CD4-positive, alpha-beta T cell (primary cell): ENCODE measurements around the gene MYO3B. TPM values are rescaled to one million over a fixed set of nuclear protein-coding genes. Genes with fewer than 3 reads are reported as not detected.

ENCODE experiments used
- ATAC-seq: fragments of 200-7000 bp; cut with Tn5 transposase; one replicate; pipeline ENCODE4 v1.10.0; 2022; ENCODE audit warnings: mild to moderate bottlenecking; ENCODE audit not compliant: poor library complexity
- CTCF ChIA-PET: fragments of 350-600 bp; sonication (Branson Sonifier 250); formaldehyde crosslinking; loops from one replicate; lab custom pipeline; 2021; ENCODE audit warnings: antibody characterized with exemption, inconsistent platforms; lab: Charles Lee
- POLR2A ChIA-PET: fragments of 350-600 bp; sonication (Branson Sonifier 250); formaldehyde crosslinking; loops from one replicate; lab custom pipeline; 2021; ENCODE audit warnings: antibody characterized with exemption, inconsistent platforms; lab: Charles Lee
- DNase-seq, 14 experiments: peaks; one replicate each; pipeline ENCODE4 v3.0.0-alpha.2; 2013 to 2020; ENCODE audit warnings: mixed read lengths in 2 of 14
- H3K27ac ChIP-seq, 2 donors: one replicate each; pipeline versions ENCODE4 v1.5.1 to v1.7.0; 2013; ENCODE audit warnings: low read length in 2 of 2, low read depth in 1 of 2, mild to moderate bottlenecking in 1 of 2
- H3K27me3 ChIP-seq, 2 experiments: 1 replicate in 1 of 2; 2 replicates in 1 of 2; pipeline versions ENCODE4 v1.6.1 to v1.7.0; 2013; ENCODE audit warnings: low read length in 2 of 2, control low read depth in 1 of 2, mild to moderate bottlenecking in 1 of 2, moderate library complexity in 1 of 2; ENCODE audit not compliant: insufficient read depth in 2 of 2, control insufficient read depth in 1 of 2
- H3K36me3 ChIP-seq: one replicate; pipeline ENCODE4 v1.6.1; 2013; ENCODE audit warnings: low read length, control low read depth; ENCODE audit not compliant: insufficient read depth
- H3K4me1 ChIP-seq: one replicate; pipeline ENCODE4 v1.6.1; 2013; ENCODE audit warnings: low read length, control low read depth; ENCODE audit not compliant: insufficient read depth
- H3K4me3 ChIP-seq: one replicate; pipeline ENCODE4 v1.5.1; 2013; ENCODE audit warnings: mild to moderate bottlenecking, low read length, moderate library complexity
- H3K9me3 ChIP-seq, 2 experiments: 1 replicate in 1 of 2; 2 replicates in 1 of 2; pipeline versions ENCODE4 v1.6.1 to v1.7.0; 2013; ENCODE audit warnings: low read length in 2 of 2, mild to moderate bottlenecking in 2 of 2, control low read depth in 1 of 2, moderate library complexity in 1 of 2; ENCODE audit not compliant: control insufficient read depth in 1 of 2, insufficient read depth in 1 of 2
- H3K27ac Mint-ChIP-seq: one replicate; pipeline ENCODE4 v1.8.0; 2020; ENCODE audit warnings: mixed read lengths
- H3K27me3 Mint-ChIP-seq: one replicate; pipeline ENCODE4 v1.8.0; 2021; ENCODE audit warnings: mixed read lengths
- H3K36me3 Mint-ChIP-seq: one replicate; pipeline ENCODE4 v1.8.0; 2021; ENCODE audit warnings: low read depth, mixed read lengths
- H3K4me1 Mint-ChIP-seq: one replicate; pipeline ENCODE4 v1.8.0; 2021; ENCODE audit warnings: low read depth, mixed read lengths
- H3K4me3 Mint-ChIP-seq: one replicate; pipeline ENCODE4 v1.8.0; 2020; ENCODE audit warnings: mild to moderate bottlenecking, mixed read lengths
- H3K9me3 Mint-ChIP-seq: one replicate; pipeline ENCODE4 v1.8.0; 2020; ENCODE audit warnings: mixed read lengths
- intact Hi-C, 2 experiments: fragments of 100-400 bp; cut with DNase I in 1 of 2; cut with micrococcal nuclease in 1 of 2; formaldehyde crosslinking; loops; one replicate each; pipeline versions ENCODE4 v1.15.1 to v1.9.0; 2023 to 2025; cut with DNase I, micrococcal nuclease
- total RNA-seq, 174 experiments: library from RNA in 2 of 174; stranded (reverse) in 2 of 174; gene quantifications; one replicate each; pipeline ENCODE4 v1.2.3 and lab custom pipeline; 2021 to 2026
- TF ChIP-seq, protein P1 (sequence below): fragments of 200-600 bp; IDR thresholded peaks from one replicate; pipeline ENCODE4 v1.8.0; 2022; ENCODE audit warnings: antibody characterized with exemption, mild to moderate bottlenecking

The MYO3B gene
- total RNA-seq, 2 experiments from 2014 or later = not detected

DNA sequence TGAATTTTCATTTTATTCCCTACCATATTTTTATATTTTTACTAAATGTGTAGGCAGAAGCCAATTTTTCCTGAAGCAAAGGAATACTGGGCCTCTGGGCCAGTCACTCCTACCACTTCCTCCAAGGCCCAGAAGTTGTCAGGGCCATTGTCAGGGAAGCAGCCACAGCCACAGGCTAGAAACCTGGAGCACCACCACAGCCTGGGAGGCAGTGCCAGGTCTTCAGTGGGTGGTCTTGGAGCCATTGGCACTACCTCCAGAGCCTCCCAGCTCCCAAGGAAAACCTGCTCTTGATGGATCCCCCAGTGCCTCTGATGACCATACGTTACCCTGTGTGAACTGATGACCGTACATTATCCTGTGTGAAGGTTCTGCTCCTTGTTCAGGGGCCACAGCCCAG, 401.6 kb downstream of the MYO3B start:
- intact Hi-C loops = no loop called here
- POLR2A ChIA-PET = no interaction called here
- H3K27me3 ChIP-seq = peaks cover 3 to 10% of the 10 kb centered on the region in 2 experiments
- CTCF ChIA-PET = no interaction called here
- H3K36me3 Mint-ChIP-seq = no peaks in the 10 kb centered on the region
- H3K4me1 Mint-ChIP-seq = no peaks in the 10 kb centered on the region
- no peaks in the 10 kb centered on the region for H3K9me3 Mint-ChIP-seq
- no peaks in the 10 kb centered on the region for H3K9me3 ChIP-seq
- peaks cover 5% of the 10 kb centered on the region for H3K27me3 Mint-ChIP-seq
- no peak overlapping the region for H3K27ac ChIP-seq
- H3K27ac Mint-ChIP-seq = no peak overlapping the region
- H3K4me3 Mint-ChIP-seq = no peak overlapping the region
- no peaks in the 10 kb centered on the region for H3K36me3 ChIP-seq
- no peak for ATAC-seq
- TF ChIP-seq, protein P1, sequence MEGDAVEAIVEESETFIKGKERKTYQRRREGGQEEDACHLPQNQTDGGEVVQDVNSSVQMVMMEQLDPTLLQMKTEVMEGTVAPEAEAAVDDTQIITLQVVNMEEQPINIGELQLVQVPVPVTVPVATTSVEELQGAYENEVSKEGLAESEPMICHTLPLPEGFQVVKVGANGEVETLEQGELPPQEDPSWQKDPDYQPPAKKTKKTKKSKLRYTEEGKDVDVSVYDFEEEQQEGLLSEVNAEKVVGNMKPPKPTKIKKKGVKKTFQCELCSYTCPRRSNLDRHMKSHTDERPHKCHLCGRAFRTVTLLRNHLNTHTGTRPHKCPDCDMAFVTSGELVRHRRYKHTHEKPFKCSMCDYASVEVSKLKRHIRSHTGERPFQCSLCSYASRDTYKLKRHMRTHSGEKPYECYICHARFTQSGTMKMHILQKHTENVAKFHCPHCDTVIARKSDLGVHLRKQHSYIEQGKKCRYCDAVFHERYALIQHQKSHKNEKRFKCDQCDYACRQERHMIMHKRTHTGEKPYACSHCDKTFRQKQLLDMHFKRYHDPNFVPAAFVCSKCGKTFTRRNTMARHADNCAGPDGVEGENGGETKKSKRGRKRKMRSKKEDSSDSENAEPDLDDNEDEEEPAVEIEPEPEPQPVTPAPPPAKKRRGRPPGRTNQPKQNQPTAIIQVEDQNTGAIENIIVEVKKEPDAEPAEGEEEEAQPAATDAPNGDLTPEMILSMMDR = no peak
- no peaks in the 10 kb centered on the region for H3K4me1 ChIP-seq
- no peak overlapping the region for H3K4me3 ChIP-seq
- no peak for DNase-seq

DNA sequence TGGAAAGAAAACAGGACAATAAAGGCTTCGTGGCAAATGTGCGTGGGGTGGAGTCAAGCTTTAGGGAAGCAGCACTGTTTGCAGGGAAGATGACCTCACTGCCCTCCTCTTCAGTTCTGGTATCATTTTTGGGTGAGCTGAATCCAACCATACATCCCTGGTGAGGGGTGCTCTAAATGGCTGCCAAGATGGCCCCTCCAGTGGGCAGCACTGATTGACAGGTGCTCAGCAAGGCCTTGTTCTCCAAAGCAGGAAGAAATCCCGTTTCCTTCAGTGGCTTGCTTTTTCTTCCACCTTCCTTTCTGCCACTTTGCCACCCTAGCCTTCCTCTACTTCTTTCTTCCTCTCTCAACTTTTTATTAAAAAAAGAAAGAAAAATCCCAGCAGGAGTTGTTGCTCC, 404.4 kb downstream of the MYO3B start:
- Histone ChIP-seq H3K4me3 (no peak overlapping the region), H3K36me3 (no peaks in the 10 kb centered on the region), H3K27me3 (peaks cover 3 to 8% of the 10 kb centered on the region in 2 experiments), H3K4me1 (no peaks in the 10 kb centered on the region), H3K9me3 (no peaks in the 10 kb centered on the region), H3K27ac (no peak overlapping the region)
- Mint-ChIP-seq H3K36me3 (no peaks in the 10 kb centered on the region), H3K9me3 (no peaks in the 10 kb centered on the region), H3K4me3 (no peak overlapping the region), H3K4me1 (no peaks in the 10 kb centered on the region), H3K27ac (no peak overlapping the region), H3K27me3 (no peaks in the 10 kb centered on the region)
- TF ChIP-seq, protein P1 = no peak
- ChIA-PET POLR2A (no interaction called here), CTCF (interaction anchor here (0.6 kb wide), 1 partner anchor 99 kb away, joined by 3 read pairs; no protein-coding TSS in a partner anchor)
- intact Hi-C loops = no loop called here
- DNase-seq (no peak), ATAC-seq (no peak)

DNA sequence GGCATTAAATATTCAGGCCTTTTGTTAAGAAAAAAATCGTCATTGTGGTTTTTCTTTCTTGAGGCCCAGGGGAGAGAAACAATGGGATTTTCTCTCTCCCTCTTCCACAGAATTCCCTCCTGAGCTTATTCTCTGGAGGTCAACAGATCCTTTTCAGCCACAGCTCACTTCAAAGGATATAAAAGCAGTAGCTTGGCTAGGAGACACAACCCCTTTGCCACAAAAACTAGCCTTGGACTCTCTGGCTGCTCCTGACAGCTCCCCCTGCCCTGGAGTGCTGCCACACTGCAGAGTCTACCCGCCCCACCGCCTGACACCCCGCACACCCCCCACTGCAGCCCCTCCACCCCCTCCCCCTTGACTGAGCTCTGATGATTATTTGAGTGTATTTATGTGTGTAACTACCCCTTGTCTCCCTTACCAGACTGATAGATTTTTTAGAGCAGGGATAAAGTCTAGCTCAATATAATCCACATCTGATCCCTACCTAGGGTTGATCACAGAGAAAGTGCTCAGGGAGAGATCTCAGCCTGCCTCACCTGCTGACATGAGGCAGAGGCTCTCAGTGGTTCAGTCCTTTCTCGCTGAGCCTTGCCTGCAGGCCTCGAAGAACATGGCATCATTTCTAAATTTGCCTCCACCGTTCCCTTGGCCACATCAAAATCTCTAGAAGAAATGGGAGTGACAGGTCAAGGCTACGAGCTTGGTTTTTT, 405.0 kb downstream of the MYO3B start:
- Mint-ChIP-seq H3K9me3 (no peaks in the 10 kb centered on the region), H3K4me3 (no peak overlapping the region), H3K27ac (no peak overlapping the region), H3K27me3 (peaks cover 4% of the 10 kb centered on the region), H3K4me1 (no peaks in the 10 kb centered on the region), H3K36me3 (no peaks in the 10 kb centered on the region)
- peaks cover 3 to 8% of the 10 kb centered on the region in 2 experiments for H3K27me3 ChIP-seq
- TF ChIP-seq, protein P1 = no peak
- POLR2A ChIA-PET = no interaction called here
- H3K4me1 ChIP-seq = no peaks in the 10 kb centered on the region
- H3K9me3 ChIP-seq = no peaks in the 10 kb centered on the region
- ATAC-seq = no peak
- H3K4me3 ChIP-seq = no peak overlapping the region
- intact Hi-C loops = no loop called here
- no peak for DNase-seq
- CTCF ChIA-PET = interaction anchor here (0.6 to 1.1 kb wide), 2 partner anchors 25 to 99 kb away, joined by 3 read pairs; no protein-coding TSS in a partner anchor
- no peak overlapping the region for H3K27ac ChIP-seq
- H3K36me3 ChIP-seq = no peaks in the 10 kb centered on the region
